Thoracic aorta (tissue), 2 donors: ENCODE data around the gene MRPL42. TPM values are rescaled to one million over a fixed set of nuclear protein-coding genes. Genes with fewer than 3 reads are reported as not detected.

ENCODE experiments used
- ATAC-seq: fragments of 150-250 bp; one replicate; pipeline ENCODE4 v1.8.0; 2017; ENCODE audit warnings: low read depth; ENCODE audit not compliant: insufficient number of reproducible peaks, low FRiP score
- DNase-seq: peaks from one replicate; pipeline ENCODE4 v3.0.0-alpha.2; 2020; ENCODE audit warnings: low spot score
- H3K27ac ChIP-seq, 2 donors: fragments of 200-600 bp; sonication (generic); 1 replicate in 1 of 2; 2 replicates in 1 of 2; pipeline ENCODE4 v1.5.1; 2016; ENCODE audit warnings: mild to moderate bottlenecking in 2 of 2, moderate library complexity in 2 of 2
- H3K27me3 ChIP-seq: fragments of 200-600 bp; sonication (generic); replicated peaks from 2 replicates; pipeline ENCODE4 v1.6.0; 2016; ENCODE audit warnings: mild to moderate bottlenecking; ENCODE audit not compliant: insufficient read depth
- H3K36me3 ChIP-seq: fragments of 200-600 bp; sonication (generic); one replicate; pipeline ENCODE4 v1.5.1; 2016
- H3K4me1 ChIP-seq, 2 donors: fragments of 200-600 bp; sonication (generic); 1 replicate in 1 of 2; 2 replicates in 1 of 2; pipeline versions ENCODE4 v1.5.1 to v1.6.0; 2016; ENCODE audit warnings: low read depth in 2 of 2, mild to moderate bottlenecking in 1 of 2; ENCODE audit not compliant: control insufficient read depth in 1 of 2
- H3K4me3 ChIP-seq: fragments of 200-600 bp; sonication (generic); 2 replicates; pipeline ENCODE4 v1.5.1; 2016; ENCODE audit warnings: mild to moderate bottlenecking
- H3K9me3 ChIP-seq: fragments of 200-600 bp; sonication (generic); 2 replicates; pipeline ENCODE4 v1.5.1; 2016
- CTCF ChIP-seq: fragments of 200-600 bp; sonication (generic); IDR thresholded peaks from one replicate; pipeline ENCODE4 v1.5.1; 2019; ENCODE audit warnings: antibody characterized with exemption
- total RNA-seq, 2 donors: library from RNA; depleted of rRNA; stranded (reverse); fragments of >200 nt; gene quantifications; one replicate each; pipeline versions ENCODE4 v1.1.0 to v1.2.3, GENCODE V29; 2016

Gene MRPL42
- total RNA-seq, 2 donors from 2014 or later, result 25.0 to 71.2 TPM

- TF ChIP-seq CTCF, result no peak
- Histone ChIP-seq H3K27me3 (no peaks in the 10 kb centered on the region), H3K9me3 (no peaks in the 10 kb centered on the region), H3K27ac (peak overlapping the region; percentile 32 to 54), H3K36me3 (no peaks in the 10 kb centered on the region), H3K4me3 (peak overlapping the region; percentile 48), H3K4me1 (peaks cover 35 to 78% of the 10 kb centered on the region in 2 donors)
- DNase-seq, result no peak
- ATAC-seq, result no peak
These were observed 33.0 kb upstream of the MRPL42 start for GRCh38 chr12:93434256-93434865.

DNA sequence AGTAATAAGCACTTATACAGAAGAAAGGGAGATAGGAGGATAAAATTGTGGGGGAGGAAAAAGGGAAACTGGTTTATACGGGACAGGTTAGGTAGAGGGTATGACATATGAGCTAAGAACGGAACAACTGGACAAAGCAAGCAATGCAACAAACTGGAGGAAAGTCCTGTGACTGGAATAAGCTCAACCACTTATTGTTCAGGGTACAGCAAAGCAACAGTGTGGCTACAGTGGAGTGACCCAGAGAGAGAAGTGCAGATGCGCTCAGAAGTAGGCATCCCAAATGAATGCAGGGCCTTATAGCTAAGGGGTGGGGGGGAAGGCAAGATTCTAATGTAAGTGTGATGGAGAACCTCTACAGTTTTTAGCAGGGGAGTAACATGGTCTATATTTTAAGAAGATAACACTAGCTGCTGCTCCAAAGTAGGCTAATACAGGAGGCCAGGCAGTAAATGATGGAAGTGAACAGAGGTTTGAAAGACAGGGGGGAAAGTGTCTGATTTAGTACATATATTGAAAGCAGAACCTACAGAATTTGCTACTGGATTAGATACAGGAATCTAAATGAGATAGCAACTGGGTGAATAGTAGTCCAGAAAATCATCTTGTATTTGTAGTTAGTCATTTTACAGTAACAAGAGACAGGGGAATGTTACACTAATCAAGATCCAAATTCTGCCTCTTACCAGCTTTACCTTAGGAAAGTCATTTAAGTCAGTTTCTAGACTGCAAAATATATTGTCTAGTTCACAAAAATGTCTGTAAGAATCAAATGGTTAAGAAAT, 28.9 kb upstream of the MRPL42 start:
- TF ChIP-seq CTCF, result no peak
- no peak overlapping the region for H3K27ac ChIP-seq
- no peaks in the 10 kb centered on the region for H3K27me3 ChIP-seq
- H3K9me3 ChIP-seq, result no peaks in the 10 kb centered on the region
- no peak for DNase-seq
- no peak overlapping the region for H3K4me3 ChIP-seq
- no peaks in the 10 kb centered on the region for H3K36me3 ChIP-seq
- ATAC-seq, result no peak
- H3K4me1 ChIP-seq, result peaks cover 46 to 73% of the 10 kb centered on the region in 2 donors

DNA sequence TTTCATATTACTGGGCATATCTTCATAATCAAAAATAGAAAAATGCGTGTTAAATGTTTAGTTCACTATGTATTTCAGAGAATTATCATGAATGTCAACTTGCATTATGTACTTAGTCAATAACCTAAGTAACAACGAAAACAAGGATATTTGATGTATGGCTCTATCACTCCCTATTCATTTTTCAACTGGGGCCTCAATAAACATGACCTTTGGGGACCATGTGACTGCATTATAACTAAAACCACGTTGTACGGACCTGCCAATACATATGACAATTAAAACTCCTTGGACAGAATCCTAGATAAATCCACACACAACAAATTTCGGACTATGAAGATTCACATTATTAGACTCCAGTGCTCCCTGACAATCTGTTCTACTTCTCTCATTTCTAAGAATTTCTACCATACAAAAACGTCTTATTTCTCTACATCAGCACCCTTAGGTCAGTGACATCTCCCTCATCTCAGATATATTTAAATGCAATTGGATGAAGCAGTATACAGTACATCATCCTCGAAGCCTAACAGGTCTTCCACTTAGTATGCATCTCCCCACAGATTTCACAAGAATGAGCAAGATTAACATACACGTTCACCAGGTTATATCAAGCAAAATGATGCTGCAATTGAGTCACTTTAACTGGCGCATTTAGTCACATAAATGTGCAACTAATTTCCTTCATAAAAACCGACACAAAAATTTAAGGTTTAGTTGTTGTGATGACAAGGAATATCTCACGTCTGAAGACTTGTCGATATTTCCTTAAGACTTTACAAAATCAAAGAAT, 27.1 kb upstream of the MRPL42 start:
- no peak overlapping the region for H3K27ac ChIP-seq

GRCh38 chr12:93441081-93441616, 26.2 kb upstream of the MRPL42 start:
- H3K27ac ChIP-seq, result peak overlapping the region; percentile 95
- H3K27me3 ChIP-seq, result no peaks in the 10 kb centered on the region
- DNase-seq (no peak), ATAC-seq (peak; percentile 4)
- peak overlapping the region; percentile 97 for H3K4me3 ChIP-seq
- no peaks in the 10 kb centered on the region for H3K9me3 ChIP-seq
- TF ChIP-seq CTCF, result no peak
- peaks cover 26 to 51% of the 10 kb centered on the region in 2 donors for H3K4me1 ChIP-seq
- no peaks in the 10 kb centered on the region for H3K36me3 ChIP-seq

More for the DNA sequence above, 27.1 kb upstream of the MRPL42 start:
- no peak for TF ChIP-seq CTCF
- DNase-seq (no peak), ATAC-seq (no peak)
- H3K4me1 ChIP-seq, result peaks cover 31 to 60% of the 10 kb centered on the region in 2 donors
- H3K36me3 ChIP-seq, result no peaks in the 10 kb centered on the region
- H3K4me3 ChIP-seq, result peak overlapping the region; percentile 97
- no peaks in the 10 kb centered on the region for H3K9me3 ChIP-seq
- H3K27me3 ChIP-seq, result no peaks in the 10 kb centered on the region
